ENCODE measurements around the gene ACAA1. TPM values are rescaled to one million over a fixed set of nuclear protein-coding genes. Genes with fewer than 3 reads are reported as not detected.

The ACAA1 gene
- total RNA-seq, 1 experiment from 2014 or later = 58.9 TPM

- ChIA-PET CTCF (no interaction called here), POLR2A (ENCODE audit: unreplicated experiment) (no interaction called here)
- Histone ChIP-seq H3K9me2 (ENCODE audit: insufficient read depth) (no peaks in the 10 kb centered on the region), H3K4me3 (no peak overlapping the region), H3K79me2 (ENCODE audit: low read depth) (no peaks in the 10 kb centered on the region), H3K4me1 (replicated peaks; ENCODE audit: insufficient read depth) (no peaks in the 10 kb centered on the region), H2AFZ (no peak overlapping the region), H3K36me3 (ENCODE audit: low read depth) (no peaks in the 10 kb centered on the region), H3K4me2 (no peak overlapping the region), H3K9me3 (ENCODE audit: insufficient read depth, low read depth) (no peaks in the 10 kb centered on the region), H3F3A (ENCODE audit: insufficient read depth, low read depth) (no peaks in the 10 kb centered on the region), H3K27me3 (ENCODE audit: insufficient read depth, low read depth) (no peaks in the 10 kb centered on the region), H3K27ac (no peak overlapping the region), H4K20me1 (ENCODE audit: insufficient read depth) (no peaks in the 10 kb centered on the region)
- no peak for DNase-seq
- intact Hi-C loops (cut with micrococcal nuclease; ENCODE audit: unreplicated experiment) = no loop called here
- no TSS peak for BruUV-seq (replicated peaks)
- TF ChIP-seq EZH2 (IDR thresholded peaks at IDR 0.05; ENCODE audit: low read depth) (no peak), CTCF (conservative IDR thresholded peaks at IDR 0.05) (no peak)
Measured at GRCh38 chr3:38121832-38122461, 15.0 kb downstream of the ACAA1 start.

GRCh38 chr3:38121451-38121831 is 15.5 kb downstream of the ACAA1 start:
- H3K36me3 ChIP-seq (ENCODE audit: low read depth) = no peaks in the 10 kb centered on the region
- CTCF ChIA-PET = no interaction called here

GRCh38 chr3:38120693-38121450 is 16.1 kb downstream of the ACAA1 start:
- intact Hi-C loops (cut with micrococcal nuclease; ENCODE audit: unreplicated experiment) = no loop called here
- POLR2A ChIA-PET (ENCODE audit: unreplicated experiment) = no interaction called here

More at GRCh38 chr3:38121451-38121831, 15.5 kb downstream of the ACAA1 start:
- TF ChIP-seq EZH2 (IDR thresholded peaks at IDR 0.05; ENCODE audit: low read depth) = no peak
- TF ChIP-seq CTCF (conservative IDR thresholded peaks at IDR 0.05) = no peak
- Histone ChIP-seq H2AFZ (no peak overlapping the region), H3K4me3 (no peak overlapping the region), H3K79me2 (ENCODE audit: low read depth) (no peaks in the 10 kb centered on the region), H4K20me1 (ENCODE audit: insufficient read depth) (no peaks in the 10 kb centered on the region), H3F3A (ENCODE audit: insufficient read depth, low read depth) (no peaks in the 10 kb centered on the region), H3K4me2 (no peak overlapping the region), H3K27ac (no peak overlapping the region), H3K4me1 (replicated peaks; ENCODE audit: insufficient read depth) (no peaks in the 10 kb centered on the region), H3K27me3 (ENCODE audit: insufficient read depth, low read depth) (no peaks in the 10 kb centered on the region), H3K9me2 (ENCODE audit: insufficient read depth) (no peaks in the 10 kb centered on the region), H3K9me3 (ENCODE audit: insufficient read depth, low read depth) (no peaks in the 10 kb centered on the region)
- POLR2A ChIA-PET (ENCODE audit: unreplicated experiment) = no interaction called here
- no TSS peak for BruUV-seq (replicated peaks)
- DNase-seq = no peak
- intact Hi-C loops (cut with micrococcal nuclease; ENCODE audit: unreplicated experiment) = no loop called here

More at GRCh38 chr3:38120693-38121450, 16.1 kb downstream of the ACAA1 start:
- no peak for DNase-seq
- Histone ChIP-seq H3F3A (ENCODE audit: insufficient read depth, low read depth) (no peaks in the 10 kb centered on the region), H3K4me3 (no peak overlapping the region), H3K4me2 (no peak overlapping the region), H3K9me3 (ENCODE audit: insufficient read depth, low read depth) (no peaks in the 10 kb centered on the region), H3K4me1 (replicated peaks; ENCODE audit: insufficient read depth) (no peaks in the 10 kb centered on the region), H3K79me2 (ENCODE audit: low read depth) (no peaks in the 10 kb centered on the region), H3K27ac (no peak overlapping the region), H4K20me1 (ENCODE audit: insufficient read depth) (no peaks in the 10 kb centered on the region), H3K36me3 (ENCODE audit: low read depth) (no peaks in the 10 kb centered on the region), H2AFZ (no peak overlapping the region), H3K27me3 (ENCODE audit: insufficient read depth, low read depth) (no peaks in the 10 kb centered on the region), H3K9me2 (ENCODE audit: insufficient read depth) (no peaks in the 10 kb centered on the region)
- BruUV-seq (replicated peaks) = no TSS peak
- CTCF ChIA-PET = interaction anchor here (0.6 kb wide), 1 partner anchor 239 kb away, joined by 12 read pairs; no protein-coding TSS in a partner anchor
- TF ChIP-seq EZH2 (IDR thresholded peaks at IDR 0.05; ENCODE audit: low read depth) (no peak), CTCF (conservative IDR thresholded peaks at IDR 0.05) (no peak)
